Pulmonary artery endothelial cell (primary cell): ENCODE data around the gene FIBCD1. TPM values are rescaled to one million over a fixed set of nuclear protein-coding genes. Genes with fewer than 3 reads are reported as not detected.
"Not testable (repeated sequence)": the region's sequence is repeated elsewhere in the genome, so short reads cannot be mapped to it uniquely, and the experiment has no call there.

ENCODE experiments used
- DNase-seq: peaks from one replicate; pipeline ENCODE4 v3.0.0-alpha.2; 2011; ENCODE audit warnings: low read depth, low spot score
- total RNA-seq: library from RNA; depleted of rRNA; stranded (reverse); fragments of >200 nt; gene quantifications from 2 replicates; pipeline ENCODE4 v1.2.3, GENCODE V29; 2014

Gene FIBCD1
- total RNA-seq, 1 donor from 2014 or later: not detected

- no peak for DNase-seq
These were observed 16.0 kb downstream of the FIBCD1 start for GRCh38 chr9:130922893-130923610.

GRCh38 chr9:130921989-130922892 lies 16.8 kb downstream of the FIBCD1 start:
- no peak for DNase-seq

- no peak for DNase-seq
These were observed 17.6 kb downstream of the FIBCD1 start for GRCh38 chr9:130921300-130921988.

GRCh38 chr9:130920762-130921299 lies 18.2 kb downstream of the FIBCD1 start:
- DNase-seq: no peak

GRCh38 chr9:130920233-130920632 lies 18.8 kb downstream of the FIBCD1 start:
- DNase-seq: no peak

- DNase-seq: no peak
These were observed 19.4 kb downstream of the FIBCD1 start for GRCh38 chr9:130919559-130920145.

- no peak for DNase-seq
These were observed 20.1 kb downstream of the FIBCD1 start for GRCh38 chr9:130918826-130919558.

GRCh38 chr9:130918101-130918825 lies 20.8 kb downstream of the FIBCD1 start:
- DNase-seq: no peak

- no peak for DNase-seq
These were observed 21.7 kb downstream of the FIBCD1 start for GRCh38 chr9:130917168-130917960.

GRCh38 chr9:130915096-130915447 lies 24.0 kb downstream of the FIBCD1 start:
- DNase-seq: no peak

- no peak for DNase-seq
These were observed 24.5 kb downstream of the FIBCD1 start for GRCh38 chr9:130914417-130915095.

GRCh38 chr9:130913599-130914416 lies 25.2 kb downstream of the FIBCD1 start:
- no peak for DNase-seq

- DNase-seq: no peak
These were observed 26.0 kb downstream of the FIBCD1 start for GRCh38 chr9:130912932-130913598.

- DNase-seq: no peak
These were observed 27.6 kb downstream of the FIBCD1 start for GRCh38 chr9:130911254-130912049.

GRCh38 chr9:130910670-130911069 lies 28.4 kb downstream of the FIBCD1 start:
- DNase-seq: not testable (repeated sequence)

- not testable (repeated sequence) for DNase-seq
These were observed 29.0 kb downstream of the FIBCD1 start for GRCh38 chr9:130910041-130910440.
